HG03025 (cell line): Measurements from ENCODE around the gene ADRA2C.

Experiments used
- ATAC-seq: cut with Tn5 transposase; IDR thresholded peaks from one replicate; pipeline ENCODE4 v1.9.1; 2021; ENCODE audit warnings: mild to moderate bottlenecking, moderate library complexity; ENCODE audit not compliant: unreplicated experiment, low FRiP score

Gene ADRA2C

DNA sequence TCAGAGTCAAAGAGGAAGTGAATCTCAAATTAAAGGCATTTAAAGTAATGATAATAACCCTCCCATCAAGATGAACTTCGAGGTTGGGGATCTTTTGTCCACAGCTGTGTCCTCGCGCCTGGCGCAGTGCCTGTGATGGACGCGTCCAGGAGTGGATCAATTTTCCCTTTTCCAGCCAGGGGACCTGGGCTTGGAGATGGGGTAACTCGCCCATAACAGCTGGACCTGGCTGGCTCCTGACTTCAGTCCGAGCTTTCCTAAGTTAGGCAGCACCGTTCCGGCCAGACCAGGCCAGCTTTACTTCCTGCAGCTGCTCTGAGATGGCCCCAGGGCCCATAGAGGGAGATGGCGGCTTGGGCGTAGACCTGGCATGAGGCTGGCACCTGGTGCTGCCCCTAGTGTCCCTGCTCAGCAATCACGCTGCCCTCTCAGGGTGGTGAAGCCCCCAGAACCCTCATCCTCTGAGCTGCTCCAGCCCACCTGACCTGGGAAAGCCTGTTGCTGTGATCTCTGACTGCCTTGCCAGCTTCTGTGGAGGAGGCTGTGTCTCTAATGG lies 23.9 kb downstream of the ADRA2C start:
- ATAC-seq = no peak

DNA sequence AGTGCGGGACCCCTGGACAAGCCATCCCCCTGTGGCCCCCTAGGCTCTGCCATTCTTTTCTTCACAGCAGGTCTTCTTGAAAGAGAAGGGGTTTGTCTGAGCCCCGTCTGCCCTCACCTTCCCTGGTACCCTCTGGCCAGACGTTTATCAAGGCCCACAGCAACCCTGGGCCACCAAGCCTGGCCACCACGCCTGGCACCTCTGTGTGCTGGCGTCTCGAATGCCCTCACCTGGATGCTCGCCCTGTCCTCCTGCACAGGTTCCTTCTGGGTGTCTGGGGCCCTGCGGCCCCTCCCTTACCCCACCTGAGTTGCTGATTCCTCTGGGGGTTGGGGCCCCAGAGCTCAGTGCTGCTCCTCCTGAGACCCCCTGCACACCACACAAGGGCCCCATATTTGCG lies 25.1 kb downstream of the ADRA2C start:
- ATAC-seq = no peak

DNA sequence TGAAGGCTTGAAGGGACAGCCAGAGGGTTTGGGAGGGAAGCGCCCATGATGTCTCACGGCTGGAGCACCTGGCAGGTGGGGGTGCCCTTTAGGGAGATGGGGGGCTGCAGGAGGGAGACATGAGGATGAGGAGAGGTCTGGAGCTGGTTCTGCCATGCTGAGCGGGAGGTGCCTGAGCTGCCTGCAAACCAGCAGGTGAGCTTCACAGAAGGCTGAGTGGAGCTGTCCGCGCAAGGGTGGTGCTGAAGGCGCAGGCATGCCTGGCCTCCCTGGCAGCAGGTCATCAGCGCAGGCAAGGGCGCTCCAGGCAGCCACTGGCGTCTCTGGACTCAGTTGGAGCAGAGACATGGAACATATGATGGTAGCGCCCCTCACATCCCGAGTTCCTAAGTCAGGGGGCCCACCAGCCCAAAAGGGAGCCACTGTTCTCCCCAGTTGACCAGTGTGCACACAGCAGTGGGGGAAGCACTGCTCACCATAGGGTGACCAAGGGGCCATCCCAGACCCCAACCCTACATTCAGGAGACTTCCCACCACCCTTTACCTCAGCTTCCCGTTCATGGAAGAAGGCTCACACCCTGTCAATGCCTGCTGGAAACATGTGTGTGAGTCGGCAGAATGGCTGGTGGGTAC lies 25.8 kb downstream of the ADRA2C start:
- ATAC-seq = no peak

DNA sequence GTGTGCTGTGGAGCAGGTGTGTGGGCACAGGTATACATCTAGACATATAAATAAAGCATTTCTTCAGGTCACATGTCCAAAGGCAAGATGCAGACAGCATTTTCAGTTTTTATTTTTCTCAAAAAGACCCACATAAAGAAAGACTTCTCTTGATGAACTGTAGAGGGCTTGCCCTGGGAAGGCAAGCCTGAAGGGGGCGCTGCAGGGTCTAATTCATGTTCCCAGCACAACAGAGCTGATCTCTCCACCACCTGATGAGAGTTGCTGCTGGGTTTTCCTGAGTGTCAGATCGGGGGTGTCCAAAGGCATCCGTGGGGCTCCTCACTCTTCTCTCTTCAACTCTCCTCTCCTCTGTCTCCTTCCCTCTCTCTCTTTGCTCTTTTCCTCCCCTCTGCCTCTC lies 26.6 kb downstream of the ADRA2C start:
- ATAC-seq = no peak

DNA sequence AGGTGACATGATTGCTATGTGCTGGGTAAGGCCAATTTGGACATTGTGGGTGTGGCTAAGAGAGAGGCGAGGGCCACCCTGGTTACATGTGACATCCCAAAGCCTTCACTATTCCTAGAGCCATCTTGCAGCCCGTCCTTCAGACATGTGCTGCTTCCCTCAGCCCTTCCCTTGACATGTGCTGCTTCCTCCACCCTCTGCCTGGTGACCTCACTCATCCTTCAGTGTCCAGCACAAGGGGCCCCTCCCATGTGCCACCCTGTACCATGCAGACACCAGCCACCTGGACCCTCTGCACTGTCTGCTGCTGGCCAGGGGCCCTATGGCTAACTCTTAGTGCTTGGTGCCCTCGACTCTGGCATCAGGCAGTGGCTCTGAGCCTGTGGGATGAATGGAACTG lies 27.4 kb downstream of the ADRA2C start:
- ATAC-seq = no peak

DNA sequence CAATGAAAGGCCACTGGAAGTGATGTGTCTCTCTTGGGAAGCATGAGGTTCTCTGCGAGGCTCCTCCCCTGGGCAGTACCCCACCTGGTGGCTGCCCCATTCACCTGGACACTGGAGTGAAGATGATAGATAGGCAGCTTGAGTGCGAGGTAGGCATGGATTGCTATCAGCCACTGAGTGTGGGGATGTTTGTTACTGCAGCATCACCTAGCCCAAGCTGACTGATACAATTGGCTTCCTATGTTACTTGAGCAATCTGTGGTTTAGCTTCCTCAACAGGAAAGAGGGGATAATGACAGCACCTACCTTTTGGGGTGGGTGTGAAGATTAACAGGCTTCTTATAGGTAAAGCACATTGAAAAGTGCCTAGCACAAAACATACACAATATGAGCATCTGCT lies 30.8 kb downstream of the ADRA2C start:
- ATAC-seq = no peak

DNA sequence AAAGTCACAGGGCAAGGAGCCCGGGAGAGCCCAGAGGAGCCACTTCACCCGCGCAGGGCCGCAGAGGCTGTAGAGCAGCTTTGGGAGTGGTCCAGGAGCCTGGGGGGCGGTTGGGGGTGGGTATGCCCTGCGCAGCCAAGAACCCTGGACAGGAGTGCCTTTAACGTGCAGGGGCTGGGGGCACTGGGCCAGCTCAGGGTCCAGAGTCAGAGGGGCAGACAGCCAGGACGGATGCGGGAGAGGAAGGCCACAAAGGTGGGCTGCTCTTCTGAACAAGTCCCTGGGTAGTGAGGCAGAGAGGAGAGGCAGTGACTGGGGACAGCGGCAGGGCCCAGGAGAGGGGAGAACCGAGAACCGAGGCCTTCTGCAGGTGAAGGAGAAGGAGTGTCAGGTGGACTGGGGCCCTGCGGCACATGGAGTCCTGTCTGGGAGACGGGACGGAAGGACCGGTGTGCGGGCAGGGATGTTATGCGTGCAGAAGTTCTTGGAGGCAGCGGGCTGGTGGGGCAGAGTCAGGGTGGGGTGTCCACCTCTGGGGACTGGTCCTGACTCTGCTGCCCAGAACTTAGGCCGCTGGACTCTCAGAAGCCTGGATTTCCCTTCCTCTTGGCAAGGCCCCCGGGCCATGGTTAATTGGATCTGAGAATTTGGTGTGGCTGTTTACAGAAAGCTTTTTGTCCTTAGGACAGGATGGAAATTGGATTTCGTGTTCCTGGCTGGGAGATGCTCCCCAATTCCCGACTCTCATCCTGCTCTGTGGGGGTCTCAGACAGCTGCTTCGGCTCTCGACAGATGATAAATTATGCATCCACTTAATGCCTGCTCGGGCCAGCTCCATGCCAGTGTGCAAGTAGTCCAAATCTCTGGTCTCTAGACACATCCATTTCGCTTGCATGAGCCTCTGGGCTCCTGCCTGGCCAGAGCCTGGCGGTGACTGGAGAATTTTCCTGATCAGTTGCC lies 31.9 kb downstream of the ADRA2C start:
- ATAC-seq = no peak

DNA sequence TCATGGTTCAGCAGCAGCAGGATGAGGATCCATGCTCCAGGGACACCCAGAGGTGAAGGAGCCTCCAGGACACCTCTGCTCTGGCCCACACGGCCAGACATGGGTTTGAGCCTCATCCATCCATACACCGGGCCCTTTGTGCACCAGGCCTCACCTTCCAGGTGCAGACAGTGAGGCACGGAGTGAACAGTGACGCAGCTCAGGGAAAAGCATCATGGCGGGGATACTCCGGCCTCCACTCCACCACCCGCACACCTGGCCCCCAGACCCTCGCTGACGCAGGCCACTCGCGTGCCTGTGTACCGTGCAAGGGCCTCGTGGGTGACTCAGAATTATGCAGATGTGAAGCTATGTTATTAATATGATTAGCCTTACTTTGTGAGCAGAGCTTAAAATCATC lies 33.3 kb downstream of the ADRA2C start:
- ATAC-seq = no peak

DNA sequence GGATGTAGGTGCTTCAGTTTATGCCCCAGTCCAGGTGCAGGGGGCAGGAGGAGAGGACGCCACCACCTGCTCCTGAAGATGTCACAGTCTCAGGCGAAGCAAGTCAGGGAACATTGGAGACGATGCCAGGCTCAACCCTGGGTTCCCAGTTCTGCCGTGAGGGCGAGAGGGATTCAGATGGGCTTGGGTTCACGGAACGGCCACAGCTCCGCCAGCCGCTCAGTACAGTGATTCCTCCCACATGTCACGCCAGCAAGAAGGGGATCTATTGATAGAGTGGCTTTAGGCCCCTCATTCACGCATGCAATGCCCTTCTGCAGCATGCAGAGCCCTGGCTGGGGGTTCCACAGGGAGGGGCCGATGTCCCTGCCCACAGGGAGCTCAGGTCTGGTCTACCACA lies 34.2 kb downstream of the ADRA2C start:
- ATAC-seq = no peak

DNA sequence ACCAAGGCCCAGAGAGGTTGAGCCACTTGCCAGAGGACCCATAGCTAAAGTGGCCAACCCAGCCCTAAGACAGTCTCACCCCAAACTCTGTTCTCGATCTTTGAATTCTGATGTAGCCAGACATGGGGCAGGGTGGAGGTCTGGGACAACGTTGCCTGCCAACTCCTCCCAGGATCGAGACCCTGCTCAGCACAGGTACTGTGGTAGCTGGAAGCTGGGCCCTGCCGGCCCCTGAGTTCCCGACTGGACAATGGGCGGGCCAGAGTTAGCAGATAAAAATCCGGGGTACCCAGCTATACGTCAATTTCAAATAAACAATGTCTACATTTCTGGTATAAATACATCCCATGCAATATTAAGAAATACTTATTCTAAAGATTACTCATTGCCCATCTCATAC lies 35.3 kb downstream of the ADRA2C start:
- no peak for ATAC-seq

DNA sequence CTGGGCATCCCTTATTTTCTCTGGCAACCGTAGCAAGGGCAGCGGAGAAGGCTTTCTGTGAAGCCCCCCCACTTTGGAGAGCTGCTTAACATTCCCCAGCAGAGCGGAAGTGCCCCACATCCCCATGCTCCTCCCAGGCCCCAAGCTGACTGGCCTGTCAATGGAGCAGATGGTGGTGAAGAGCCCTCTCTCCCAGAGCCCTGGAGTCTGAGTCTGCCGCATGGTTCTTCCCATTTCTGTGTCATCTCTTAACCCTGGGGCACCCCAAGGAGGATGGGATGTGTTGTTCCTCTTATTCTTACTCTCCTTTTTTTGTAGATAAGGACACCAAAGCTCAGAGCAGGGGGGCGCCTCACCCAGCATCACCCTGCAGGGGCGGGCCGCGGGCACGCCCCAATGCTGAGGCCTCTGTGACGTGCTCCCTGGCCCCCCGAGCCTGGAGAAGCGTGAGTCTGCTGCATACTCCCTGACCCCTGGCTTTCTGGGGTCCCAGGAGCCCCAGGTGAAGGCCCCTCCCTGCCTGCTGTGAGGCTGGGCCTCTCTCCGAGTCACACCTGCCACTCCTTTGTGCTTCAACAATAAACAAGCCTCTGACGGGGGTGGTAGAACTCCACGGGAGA lies 35.9 kb downstream of the ADRA2C start:
- ATAC-seq = no peak

DNA sequence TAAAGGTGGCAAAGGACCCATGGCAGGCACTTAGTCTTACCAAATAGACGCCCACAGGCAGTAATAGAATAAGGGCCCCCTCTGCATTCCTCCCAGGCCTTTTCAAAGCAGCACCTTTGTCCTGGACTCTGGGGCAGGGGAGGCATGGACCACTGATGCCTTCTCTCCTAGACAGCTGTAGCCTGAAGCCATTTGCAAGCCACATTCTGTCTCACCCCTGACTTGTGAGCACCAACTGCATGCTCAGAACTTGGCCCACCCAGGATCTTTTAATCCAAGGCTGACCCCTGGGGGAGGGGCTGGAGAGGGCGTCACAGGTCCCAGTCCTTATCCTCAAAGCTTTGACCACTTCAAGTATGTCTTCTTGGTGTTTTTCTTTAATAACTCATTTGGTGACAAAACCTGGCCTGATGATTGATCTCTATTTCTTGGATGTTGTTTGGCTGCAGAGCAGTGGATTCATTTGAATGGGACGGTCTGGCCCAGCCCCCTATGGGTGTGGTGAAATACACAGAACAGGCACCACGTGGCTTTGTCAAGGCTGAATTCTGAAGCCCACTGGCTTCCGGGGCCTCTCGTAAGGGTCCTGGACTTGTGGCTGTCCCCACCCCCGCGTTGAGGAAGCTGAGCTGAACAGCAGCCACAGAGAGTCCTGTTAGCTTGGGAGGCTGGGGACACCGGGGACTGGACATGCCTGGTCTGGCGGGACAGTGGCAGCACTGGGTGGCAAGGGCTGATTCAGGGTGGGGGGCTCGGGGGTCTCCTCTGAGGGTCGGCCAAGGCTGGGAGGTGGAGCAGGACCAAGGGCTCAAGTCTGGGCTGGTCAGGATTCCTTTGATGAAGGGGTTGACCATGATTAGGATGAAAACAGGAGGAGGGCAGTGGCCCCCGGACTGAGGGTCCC lies 36.6 kb downstream of the ADRA2C start:
- ATAC-seq = no peak

DNA sequence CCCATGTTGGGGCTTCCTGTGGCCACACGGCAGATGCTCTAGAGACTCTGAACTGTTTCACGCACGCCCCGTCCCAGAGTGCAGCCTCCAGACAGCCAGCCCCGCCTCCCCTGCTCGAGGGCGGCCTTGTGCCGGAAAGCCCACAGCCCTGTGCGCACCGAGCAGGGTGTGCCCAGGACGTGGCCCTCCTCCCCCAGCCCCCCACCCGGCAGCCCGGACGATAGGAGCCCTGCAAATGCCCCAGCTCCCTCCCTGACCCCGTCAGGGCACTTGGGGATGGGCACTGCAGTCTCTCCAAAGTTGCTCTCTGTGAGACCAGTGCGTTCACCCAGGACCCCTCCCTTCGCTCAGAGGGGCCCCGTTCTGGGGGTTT lies 37.3 kb downstream of the ADRA2C start:
- no peak for ATAC-seq

DNA sequence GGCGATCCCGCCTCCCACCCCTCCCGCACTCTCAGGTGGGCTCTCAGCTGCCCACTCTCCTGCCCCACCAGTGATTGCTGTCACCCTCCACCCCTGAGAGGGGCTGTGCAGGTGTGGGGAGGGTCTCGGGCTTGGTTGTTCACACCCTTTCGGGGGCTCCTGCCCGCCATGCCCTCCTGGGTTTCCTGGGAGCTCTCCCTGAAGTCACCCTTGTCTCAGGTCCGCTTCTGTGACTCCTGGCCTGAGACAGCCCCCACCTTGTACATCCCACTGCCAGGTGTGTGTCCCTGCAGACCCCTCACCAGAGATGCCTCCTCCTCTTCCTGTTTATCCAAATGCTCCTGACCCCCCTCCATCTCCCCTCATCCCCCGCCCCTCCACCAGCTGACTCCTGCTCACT lies 37.8 kb downstream of the ADRA2C start:
- no peak for ATAC-seq

DNA sequence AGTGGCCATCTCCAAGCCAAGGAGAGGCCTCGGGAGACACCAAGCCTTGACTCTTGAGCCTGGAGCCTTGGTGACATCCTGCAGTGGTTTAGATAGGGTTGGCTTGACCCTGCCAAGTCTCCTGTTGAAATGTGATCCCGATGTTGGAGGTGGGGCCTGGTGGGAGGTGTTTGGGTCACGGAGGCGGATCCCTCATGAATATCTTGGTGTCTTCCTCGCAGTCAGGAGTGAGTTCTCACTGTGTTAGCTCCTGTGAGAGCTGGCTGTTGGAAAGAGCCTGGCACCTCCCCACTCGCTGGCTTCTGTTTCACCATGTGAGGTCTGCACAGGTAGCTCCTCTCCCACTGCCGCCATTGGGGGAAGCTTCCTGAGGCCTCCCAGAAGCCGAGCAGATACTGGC lies 38.8 kb downstream of the ADRA2C start:
- ATAC-seq = no peak

DNA sequence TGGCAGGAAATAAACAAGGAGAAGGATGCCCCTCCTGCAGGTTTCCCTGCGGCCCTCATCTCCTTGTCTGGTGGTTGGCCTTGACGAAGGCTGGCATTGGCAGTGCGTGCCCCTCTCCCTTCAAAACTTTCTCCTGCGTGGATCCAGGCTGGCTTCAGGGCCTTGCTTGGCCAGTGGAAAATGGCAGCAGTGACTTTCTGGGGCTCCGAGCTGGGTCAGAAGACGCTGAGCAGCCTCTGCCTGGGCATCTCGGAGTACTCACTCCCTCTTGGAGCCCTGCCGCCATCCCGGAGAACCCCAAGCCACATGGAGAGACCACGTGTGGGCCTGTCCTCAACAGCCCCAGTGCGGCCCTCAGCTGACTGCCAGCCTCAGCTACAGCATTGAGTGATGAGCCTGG lies 39.5 kb downstream of the ADRA2C start:
- no peak for ATAC-seq

DNA sequence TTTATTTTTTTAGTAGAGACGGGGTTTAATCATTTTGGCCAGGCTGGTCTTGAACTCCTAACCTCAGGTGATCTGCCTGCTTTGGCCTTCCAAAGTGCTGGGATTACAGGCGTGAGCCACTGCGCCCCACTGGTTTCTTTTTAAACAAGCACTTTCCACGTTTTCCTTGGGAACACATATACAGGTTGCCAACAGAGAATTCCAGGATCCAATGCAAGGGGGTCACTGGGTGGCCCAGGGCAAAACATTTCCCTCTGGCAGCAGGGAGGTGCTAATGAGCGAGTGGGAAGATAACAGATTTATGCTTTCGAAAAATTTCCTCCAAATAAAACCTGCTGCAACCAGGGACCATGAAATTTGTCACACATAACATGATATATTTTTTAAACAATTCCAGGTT lies 41.1 kb downstream of the ADRA2C start:
- no peak for ATAC-seq

DNA sequence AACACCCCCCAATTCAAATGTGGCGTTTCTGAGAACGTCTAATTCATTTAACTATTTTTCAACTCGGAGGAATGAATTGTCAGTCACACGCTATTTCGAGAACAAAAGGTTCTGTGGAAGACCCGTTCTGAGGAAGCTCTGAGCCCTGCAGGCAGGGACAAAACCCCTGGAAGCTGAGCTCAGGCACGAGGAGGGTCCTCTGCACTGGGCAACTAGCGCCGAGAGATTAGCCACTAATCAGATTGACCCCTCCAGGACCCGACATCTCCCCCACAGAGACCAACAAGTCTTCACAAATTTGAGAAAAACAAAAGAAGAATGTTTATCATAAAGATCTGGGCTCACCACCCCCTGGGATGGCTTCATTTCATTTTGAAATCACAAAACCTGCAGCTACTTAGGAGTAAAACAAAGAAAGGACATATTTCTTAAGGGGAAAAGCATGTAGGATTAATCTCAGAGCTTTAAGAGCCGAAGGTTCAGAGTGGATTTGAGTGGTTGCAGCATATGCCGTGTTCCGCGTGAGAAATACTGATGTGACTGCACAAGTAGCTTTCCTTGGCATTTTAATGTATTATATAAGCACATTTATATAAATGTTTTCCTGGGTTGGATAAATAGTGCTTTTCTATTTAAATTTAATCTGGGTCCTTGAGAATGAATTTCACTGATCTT lies 41.8 kb downstream of the ADRA2C start:
- no peak for ATAC-seq

DNA sequence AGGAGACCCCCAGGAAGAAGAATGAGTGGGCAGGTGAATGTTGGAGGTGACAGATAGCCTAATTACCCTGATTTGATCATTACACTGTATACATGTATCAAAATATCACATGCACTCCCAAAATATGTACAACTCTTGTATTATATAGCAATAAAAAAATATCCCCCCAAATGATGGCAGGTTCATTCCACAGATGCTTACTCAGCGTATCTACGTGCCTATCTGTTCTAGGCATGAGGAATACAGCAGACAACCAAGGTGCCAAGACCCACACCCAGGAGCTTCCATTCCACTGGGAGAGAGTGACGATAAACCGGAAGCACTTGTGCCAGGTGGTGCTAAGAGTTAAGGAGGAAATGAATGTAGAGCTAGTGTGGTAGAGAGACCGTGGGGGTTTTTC lies 42.4 kb downstream of the ADRA2C start:
- ATAC-seq = no peak

DNA sequence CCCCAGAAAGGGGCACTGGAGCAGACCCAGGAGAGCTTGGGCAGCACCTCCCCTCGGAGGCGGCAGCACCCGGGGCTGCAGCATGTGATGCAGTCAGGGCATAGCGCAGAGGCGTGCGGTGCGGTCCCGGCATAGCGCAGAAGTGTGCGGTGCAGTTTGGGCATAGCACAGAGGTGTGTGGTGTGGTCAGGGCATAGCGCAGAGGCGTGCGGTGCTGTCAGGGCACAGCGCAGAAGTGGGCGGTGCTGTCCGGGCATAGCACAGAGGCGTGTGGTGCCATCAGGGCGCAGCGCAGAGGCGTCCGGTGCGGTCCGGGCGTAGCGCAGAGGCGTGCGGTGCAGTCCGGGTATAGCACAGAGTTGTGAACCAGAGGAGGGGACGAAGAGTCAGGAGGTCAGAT lies 42.8 kb downstream of the ADRA2C start:
- no peak for ATAC-seq
